K562 (cell line): Measurements from ENCODE around the gene LPAR6.

Experiments used
- BHLHE40 ChIP-seq: IDR thresholded peaks from 2 replicates; pipeline ENCODE4 v1.6.1; 2011; ENCODE audit warnings: low read length, improper control_type of control experiment
- CBX8 ChIP-seq: fragments of 200-600 bp; sonication (generic); IDR thresholded peaks from 2 replicates; pipeline ENCODE4 v1.6.1; 2012; ENCODE audit warnings: borderline replicate concordance, mixed run types, low read depth, mild to moderate bottlenecking, moderate library complexity, mixed read lengths, low read length, control low read depth, inconsistent platforms; ENCODE audit not compliant: poor library complexity, severe bottlenecking; ENCODE audit errors: extremely low read depth
- JUNB ChIP-seq: fragments of 450-650 bp; formaldehyde crosslinking; conservative IDR thresholded peaks from 2 replicates; pipeline ENCODE4 v1.4.0; 2020; ENCODE audit warnings: mild to moderate bottlenecking
- JUND ChIP-seq, 2 experiments: IDR thresholded peaks; 2 replicates in 1 of 2; 3 replicates in 1 of 2; pipeline ENCODE4 v1.6.1; 2011; ENCODE audit warnings: borderline replicate concordance in 2 of 2, low read depth in 2 of 2, low read length in 2 of 2, improper control_type of control experiment in 1 of 2, missing biosample characterization in 1 of 2, missing genetic modification characterization in 1 of 2, missing genetic modification reagents in 1 of 2
- MCM7 ChIP-seq, 2 experiments: fragments of 450-650 bp; IDR thresholded peaks; 2 replicates each; pipeline ENCODE4 v1.6.1; 2016 to 2018
- POLR2A ChIP-seq: fragments of 450-650 bp; conservative IDR thresholded peaks from 2 replicates; pipeline ENCODE4 v1.6.1; 2016
- RCOR1 ChIP-seq, 2 experiments: IDR thresholded peaks; 2 replicates each; pipeline ENCODE4 v1.6.1; 2012; ENCODE audit warnings: low read depth in 2 of 2, low read length in 2 of 2, borderline replicate concordance in 1 of 2, improper control_type of control experiment in 1 of 2
- SMAD4 ChIP-seq: fragments of 250-450 bp; sonication (Bioruptor Pico); conservative IDR thresholded peaks from 2 replicates; pipeline ENCODE4 v1.8.0; 2021; ENCODE audit warnings: inconsistent platforms, mild to moderate bottlenecking, moderate library complexity
- TAF9B ChIP-seq: fragments of 450-650 bp; IDR thresholded peaks from 2 replicates; pipeline ENCODE4 v1.6.1; 2018; ENCODE audit warnings: mild to moderate bottlenecking; ENCODE audit not compliant: partially characterized antibody
- ZBTB17 ChIP-seq: fragments of 450-650 bp; formaldehyde crosslinking; IDR thresholded peaks from 2 replicates; pipeline ENCODE4 v1.4.0; 2020; ENCODE audit warnings: mild to moderate bottlenecking
- ZNF431 ChIP-seq: sonication (generic); formaldehyde crosslinking; IDR thresholded peaks from 2 replicates; pipeline ENCODE4 v1.8.0; 2022; ENCODE audit warnings: mild to moderate bottlenecking, missing genetic modification reagents
- TF ChIP-seq, protein P1 (sequence below): fragments of 250-450 bp; sonication (Bioruptor Pico); IDR thresholded peaks from 2 replicates; pipeline ENCODE4 v1.5.1; 2021; ENCODE audit warnings: mild to moderate bottlenecking
- TF ChIP-seq, protein P2 (sequence below), 3 experiments: IDR thresholded peaks in 2 of 3; conservative IDR thresholded peaks in 1 of 3; 2 replicates each; pipeline ENCODE4 v1.5.1; 2011 to 2012; ENCODE audit warnings: low read length in 3 of 3, mild to moderate bottlenecking in 3 of 3, control low read depth in 2 of 3, improper control_type of control experiment in 1 of 3, inconsistent platforms in 1 of 3, low read depth in 1 of 3, mixed read lengths in 1 of 3, moderate library complexity in 1 of 3; ENCODE audit not compliant: insufficient read depth in 2 of 3
- TF ChIP-seq, protein P3 (sequence below), 2 experiments: fragments of 450-650 bp in 1 of 2; IDR thresholded peaks; 2 replicates each; pipeline ENCODE4 v1.6.1; 2011 to 2017; ENCODE audit warnings: low read depth in 2 of 2, antibody characterized with exemption in 1 of 2, borderline replicate concordance in 1 of 2, low read length in 1 of 2, mild to moderate bottlenecking in 1 of 2, mixed read lengths in 1 of 2; ENCODE audit not compliant: control insufficient read depth in 1 of 2

DNA sequence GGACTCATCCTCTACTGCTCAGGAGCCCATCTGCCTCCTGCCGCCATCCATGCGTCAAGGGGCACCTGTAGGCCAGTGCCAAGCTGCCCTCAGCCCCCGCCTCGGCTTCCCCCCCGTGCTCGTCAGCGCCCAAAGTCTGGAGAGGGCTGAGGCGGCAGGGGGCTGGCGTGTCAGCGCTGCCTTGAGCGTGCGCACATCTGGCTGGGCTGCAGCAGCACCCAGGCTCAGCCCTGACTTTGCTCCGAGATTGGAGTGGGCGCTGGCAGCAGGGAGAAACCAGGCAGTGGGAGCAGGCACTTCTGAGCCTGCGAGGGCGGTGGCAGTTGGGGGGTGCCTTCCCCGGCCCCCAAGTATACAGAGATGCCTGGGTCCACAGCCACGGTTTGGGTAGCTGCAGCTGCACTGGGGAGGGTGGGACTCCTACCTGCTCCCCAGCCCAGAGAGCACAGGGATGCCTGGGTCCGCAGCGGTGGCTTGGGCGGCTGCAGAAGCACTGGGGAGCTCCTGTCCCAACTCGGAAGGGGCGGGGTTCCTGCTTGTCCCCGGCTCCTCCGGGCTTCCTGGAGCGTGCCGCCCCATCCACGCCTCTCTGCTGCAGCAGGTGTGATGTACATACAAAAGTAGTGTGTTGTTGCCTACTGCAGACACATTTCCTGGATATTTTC, 44.8 kb upstream of the LPAR6 start:
- TF ChIP-seq MCM7 (IDR thresholded peaks at IDR 0.05) (no peak), SMAD4 (CRISPR knock-in tag) (no peak), JUNB (no peak), POLR2A (no peak), TAF9B (no peak), BHLHE40 (no peak), JUND (IDR thresholded peaks at IDR 0.05; ENCODE audit: borderline replicate concordance, low read depth, low read length) (no peak), JUND (tag; IDR thresholded peaks at IDR 0.05; ENCODE audit: borderline replicate concordance, low read depth, low read length) (no peak), RCOR1 (IDR thresholded peaks at IDR 0.05; ENCODE audit: borderline replicate concordance in 1 of 2, low read depth in 2 of 2, low read length in 2 of 2) (no peak), CBX8 (no peak), ZBTB17 (CRISPR knock-in tag) (no peak), ZNF431 (CRISPR knock-in tag) (no peak)
- TF ChIP-seq, protein P1, sequence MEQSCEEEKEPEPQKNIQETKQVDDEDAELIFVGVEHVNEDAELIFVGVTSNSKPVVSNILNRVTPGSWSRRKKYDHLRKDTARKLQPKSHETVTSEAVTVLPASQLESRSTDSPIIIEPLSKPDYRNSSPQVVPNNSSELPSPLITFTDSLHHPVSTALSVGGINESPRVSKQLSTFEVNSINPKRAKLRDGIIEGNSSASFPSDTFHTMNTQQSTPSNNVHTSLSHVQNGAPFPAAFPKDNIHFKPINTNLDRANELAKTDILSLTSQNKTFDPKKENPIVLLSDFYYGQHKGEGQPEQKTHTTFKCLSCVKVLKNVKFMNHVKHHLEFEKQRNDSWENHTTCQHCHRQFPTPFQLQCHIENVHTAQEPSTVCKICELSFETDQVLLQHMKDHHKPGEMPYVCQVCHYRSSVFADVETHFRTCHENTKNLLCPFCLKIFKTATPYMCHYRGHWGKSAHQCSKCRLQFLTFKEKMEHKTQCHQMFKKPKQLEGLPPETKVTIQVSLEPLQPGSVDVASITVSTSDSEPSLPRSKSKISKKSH = no peak
- TF ChIP-seq, protein P2, sequence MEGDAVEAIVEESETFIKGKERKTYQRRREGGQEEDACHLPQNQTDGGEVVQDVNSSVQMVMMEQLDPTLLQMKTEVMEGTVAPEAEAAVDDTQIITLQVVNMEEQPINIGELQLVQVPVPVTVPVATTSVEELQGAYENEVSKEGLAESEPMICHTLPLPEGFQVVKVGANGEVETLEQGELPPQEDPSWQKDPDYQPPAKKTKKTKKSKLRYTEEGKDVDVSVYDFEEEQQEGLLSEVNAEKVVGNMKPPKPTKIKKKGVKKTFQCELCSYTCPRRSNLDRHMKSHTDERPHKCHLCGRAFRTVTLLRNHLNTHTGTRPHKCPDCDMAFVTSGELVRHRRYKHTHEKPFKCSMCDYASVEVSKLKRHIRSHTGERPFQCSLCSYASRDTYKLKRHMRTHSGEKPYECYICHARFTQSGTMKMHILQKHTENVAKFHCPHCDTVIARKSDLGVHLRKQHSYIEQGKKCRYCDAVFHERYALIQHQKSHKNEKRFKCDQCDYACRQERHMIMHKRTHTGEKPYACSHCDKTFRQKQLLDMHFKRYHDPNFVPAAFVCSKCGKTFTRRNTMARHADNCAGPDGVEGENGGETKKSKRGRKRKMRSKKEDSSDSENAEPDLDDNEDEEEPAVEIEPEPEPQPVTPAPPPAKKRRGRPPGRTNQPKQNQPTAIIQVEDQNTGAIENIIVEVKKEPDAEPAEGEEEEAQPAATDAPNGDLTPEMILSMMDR (IDR thresholded peaks at IDR 0.05 in 2 of 3, conservative IDR thresholded peaks at IDR 0.05 in 1 of 3; ENCODE audit: insufficient read depth in 2 of 3, low read depth in 1 of 3, low read length in 3 of 3) = no peak
- TF ChIP-seq, protein P3, sequence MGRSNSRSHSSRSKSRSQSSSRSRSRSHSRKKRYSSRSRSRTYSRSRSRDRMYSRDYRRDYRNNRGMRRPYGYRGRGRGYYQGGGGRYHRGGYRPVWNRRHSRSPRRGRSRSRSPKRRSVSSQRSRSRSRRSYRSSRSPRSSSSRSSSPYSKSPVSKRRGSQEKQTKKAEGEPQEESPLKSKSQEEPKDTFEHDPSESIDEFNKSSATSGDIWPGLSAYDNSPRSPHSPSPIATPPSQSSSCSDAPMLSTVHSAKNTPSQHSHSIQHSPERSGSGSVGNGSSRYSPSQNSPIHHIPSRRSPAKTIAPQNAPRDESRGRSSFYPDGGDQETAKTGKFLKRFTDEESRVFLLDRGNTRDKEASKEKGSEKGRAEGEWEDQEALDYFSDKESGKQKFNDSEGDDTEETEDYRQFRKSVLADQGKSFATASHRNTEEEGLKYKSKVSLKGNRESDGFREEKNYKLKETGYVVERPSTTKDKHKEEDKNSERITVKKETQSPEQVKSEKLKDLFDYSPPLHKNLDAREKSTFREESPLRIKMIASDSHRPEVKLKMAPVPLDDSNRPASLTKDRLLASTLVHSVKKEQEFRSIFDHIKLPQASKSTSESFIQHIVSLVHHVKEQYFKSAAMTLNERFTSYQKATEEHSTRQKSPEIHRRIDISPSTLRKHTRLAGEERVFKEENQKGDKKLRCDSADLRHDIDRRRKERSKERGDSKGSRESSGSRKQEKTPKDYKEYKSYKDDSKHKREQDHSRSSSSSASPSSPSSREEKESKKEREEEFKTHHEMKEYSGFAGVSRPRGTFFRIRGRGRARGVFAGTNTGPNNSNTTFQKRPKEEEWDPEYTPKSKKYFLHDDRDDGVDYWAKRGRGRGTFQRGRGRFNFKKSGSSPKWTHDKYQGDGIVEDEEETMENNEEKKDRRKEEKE (IDR thresholded peaks at IDR 0.05; ENCODE audit: borderline replicate concordance in 1 of 2, control insufficient read depth in 1 of 2, low read depth in 2 of 2, low read length in 1 of 2) = no peak
